Suprapubic skin (tissue), 3 donors: Measurements from ENCODE around the gene METTL8.

Source experiments
- CTCF ChIP-seq, 2 donors: fragments of 200-600 bp in 1 of 2; fragments of 450-650 bp in 1 of 2; sonication (generic) in 1 of 2; IDR thresholded peaks; one replicate each; pipeline ENCODE4 v1.5.1; 2016 to 2019; ENCODE audit warnings: antibody characterized with exemption in 2 of 2, mild to moderate bottlenecking in 1 of 2, moderate library complexity in 1 of 2
- POLR2AphosphoS5 ChIP-seq, 3 donors: sonication (generic); formaldehyde crosslinking; IDR thresholded peaks; one replicate each; pipeline ENCODE4 v1.6.1; 2017; ENCODE audit warnings: antibody characterized with exemption in 3 of 3

GRCh38 chr2:171432206-171432968 lies 1.4 kb downstream of the METTL8 start:
- TF ChIP-seq CTCF (IDR thresholded peaks at IDR 0.05) (no peak), POLR2AphosphoS5 (IDR thresholded peaks at IDR 0.05) (no peak)
